GM19351 (cell line): ENCODE results near the gene COLQ.
"Not testable (repeated sequence)": the region's sequence is repeated elsewhere in the genome, so short reads cannot be mapped to it uniquely, and the experiment has no call there.

Source experiments
- ATAC-seq: cut with Tn5 transposase; IDR thresholded peaks from one replicate; pipeline ENCODE4 v1.9.1; 2021; ENCODE audit warnings: mild to moderate bottlenecking, moderate library complexity; ENCODE audit not compliant: unreplicated experiment

COLQ gene

DNA sequence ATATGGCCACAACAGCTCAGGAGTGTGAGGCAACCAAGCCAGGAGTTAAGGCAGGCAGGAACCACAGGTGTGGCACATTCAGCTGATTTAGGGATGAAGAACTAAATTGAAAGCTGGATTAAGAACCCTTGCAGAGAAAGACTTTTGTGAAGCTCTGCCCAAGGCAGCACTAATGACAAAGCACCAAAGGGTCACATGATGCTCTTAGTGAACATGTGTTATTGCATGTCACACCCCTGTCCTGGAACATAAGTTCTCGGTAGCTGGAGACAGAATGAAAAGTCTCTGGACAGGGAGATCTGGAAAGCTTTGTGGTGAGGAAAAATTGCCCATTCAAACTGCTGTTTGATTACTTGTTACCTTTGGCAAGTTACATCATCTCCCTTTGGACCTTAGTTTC is 90.9 kb downstream of the COLQ start:
- no peak for ATAC-seq

GRCh38 chr3:15429080-15429479 is 92.4 kb downstream of the COLQ start:
- ATAC-seq, result no peak

- ATAC-seq, result no peak
Measured at GRCh38 chr3:15428539-15428938, 93.0 kb downstream of the COLQ start.

DNA sequence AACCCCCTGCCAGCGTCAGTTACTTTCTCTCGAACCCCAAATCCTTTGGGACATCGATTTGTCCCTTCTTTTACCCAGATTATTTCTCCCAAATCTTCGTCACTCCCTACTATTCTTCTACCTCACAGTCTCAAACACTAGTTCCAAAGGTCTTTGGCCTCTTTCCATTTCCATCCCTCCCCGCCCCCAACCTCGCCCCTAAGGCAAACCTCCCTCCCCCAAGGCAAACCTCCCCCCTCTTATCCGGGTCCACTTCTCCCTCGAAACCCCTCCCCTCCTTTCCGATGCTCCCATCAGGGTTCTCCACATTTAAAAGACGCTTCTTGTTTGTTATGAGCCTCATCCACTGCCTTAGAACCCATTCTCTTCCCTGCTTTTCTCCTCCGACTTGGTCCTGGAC is 93.5 kb downstream of the COLQ start:
- ATAC-seq, result no peak

- ATAC-seq, result peak; percentile 92
Measured at GRCh38 chr3:15427182-15427880, 94.2 kb downstream of the COLQ start, which contains the start of the genes EAF1 and METTL6. EAF1 (plus strand) TSS chr3:15427598; CDS start chr3:15427780, 182 bp downstream. METTL6 (minus strand) TSS chr3:15427544; CDS start chr3:15426511, 1,033 bp downstream.

DNA sequence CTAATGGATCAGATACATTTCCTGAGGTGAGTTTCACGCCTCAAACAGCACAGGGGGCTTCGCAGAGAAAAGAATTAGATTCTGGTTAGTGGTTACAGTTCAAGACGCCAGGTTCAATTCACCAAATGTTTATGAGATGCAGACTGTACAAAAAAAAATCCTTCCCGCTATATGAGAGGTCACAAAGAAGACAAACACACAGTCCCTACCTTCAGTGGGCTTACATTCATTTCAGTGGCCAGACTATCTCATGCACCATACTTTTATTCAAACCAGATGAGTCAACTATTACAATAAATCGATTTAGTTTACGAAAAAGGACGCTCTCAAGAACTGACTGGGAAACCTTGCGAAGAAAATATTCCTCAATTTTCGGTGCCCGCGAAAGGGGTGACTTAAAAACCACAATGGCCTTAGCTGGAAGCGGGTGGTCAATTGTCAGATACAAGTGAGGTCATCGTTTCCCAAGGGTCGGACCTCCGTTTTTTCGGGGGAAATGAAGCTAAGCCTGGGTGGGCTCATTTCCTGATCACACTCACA is 94.9 kb downstream of the COLQ start:
- no peak for ATAC-seq

DNA sequence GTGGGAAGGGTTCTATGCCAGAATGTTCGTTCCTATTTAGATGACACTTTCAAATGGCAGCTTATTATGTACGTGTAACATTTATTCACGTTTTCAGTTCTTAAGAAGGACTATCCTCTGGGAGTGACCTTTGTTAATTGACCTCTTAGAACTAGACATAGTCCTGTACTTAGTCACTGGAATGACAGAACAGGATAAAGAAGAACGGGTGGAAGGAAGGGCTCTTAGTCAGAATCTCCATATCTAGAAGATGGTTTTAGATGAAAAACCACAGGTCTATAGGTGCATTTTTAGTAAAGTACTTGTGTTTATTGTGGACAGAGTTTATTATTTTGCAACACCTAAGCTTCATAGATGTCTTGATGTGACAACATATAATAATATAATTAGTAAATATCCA is 100.6 kb downstream of the COLQ start:
- no peak for ATAC-seq

- not testable (repeated sequence) for ATAC-seq
Measured at GRCh38 chr3:15410966-15411365, 110.5 kb downstream of the COLQ start.

- no peak for ATAC-seq
Measured at GRCh38 chr3:15409774-15410173, 111.7 kb downstream of the COLQ start.

DNA sequence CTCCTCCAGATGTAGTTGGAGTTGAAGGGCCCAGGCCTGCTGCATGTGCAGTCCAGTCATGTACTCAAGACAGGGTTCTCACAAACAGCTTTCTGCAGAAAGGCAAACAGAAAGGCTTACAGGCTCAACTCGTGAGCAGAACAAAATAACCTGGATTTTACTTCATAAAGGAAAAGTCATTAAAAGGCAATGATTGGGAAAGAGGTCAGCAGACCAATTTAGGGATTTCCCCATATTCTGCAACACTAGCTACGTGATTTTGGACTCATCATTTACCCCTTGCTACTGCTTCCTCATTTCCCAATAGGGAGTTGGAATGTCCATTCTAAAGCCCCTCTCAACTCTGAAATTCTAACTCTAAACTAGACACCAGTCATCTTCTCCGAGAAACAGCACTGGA is 112.3 kb downstream of the COLQ start:
- ATAC-seq, result no peak

DNA sequence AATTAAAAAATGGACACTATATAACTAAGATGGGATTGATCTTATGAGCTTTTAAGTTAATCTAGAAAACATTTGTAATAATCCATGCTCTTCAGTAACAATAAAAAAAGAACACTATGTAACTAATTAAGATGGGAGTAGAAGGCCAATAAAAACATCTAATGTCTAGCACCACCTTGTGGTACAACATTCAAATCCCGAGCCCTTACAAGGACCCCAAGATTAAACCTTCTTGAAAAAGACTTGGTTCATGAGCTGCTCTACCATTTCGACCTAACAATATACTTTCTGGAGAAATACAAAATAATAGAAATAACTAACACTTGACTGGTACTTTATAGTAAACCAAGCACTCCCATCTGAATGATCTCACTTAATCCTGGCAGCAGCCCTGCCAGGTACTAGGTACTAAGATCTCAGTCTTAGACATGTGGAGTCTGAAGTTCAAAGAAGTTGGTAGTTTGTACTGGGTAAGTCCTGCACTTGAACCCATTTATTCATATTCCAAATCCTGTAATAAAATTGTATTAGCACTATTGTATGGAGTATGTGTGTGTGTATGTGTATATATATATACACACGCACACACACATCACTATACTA is 116.0 kb downstream of the COLQ start:
- no peak for ATAC-seq

DNA sequence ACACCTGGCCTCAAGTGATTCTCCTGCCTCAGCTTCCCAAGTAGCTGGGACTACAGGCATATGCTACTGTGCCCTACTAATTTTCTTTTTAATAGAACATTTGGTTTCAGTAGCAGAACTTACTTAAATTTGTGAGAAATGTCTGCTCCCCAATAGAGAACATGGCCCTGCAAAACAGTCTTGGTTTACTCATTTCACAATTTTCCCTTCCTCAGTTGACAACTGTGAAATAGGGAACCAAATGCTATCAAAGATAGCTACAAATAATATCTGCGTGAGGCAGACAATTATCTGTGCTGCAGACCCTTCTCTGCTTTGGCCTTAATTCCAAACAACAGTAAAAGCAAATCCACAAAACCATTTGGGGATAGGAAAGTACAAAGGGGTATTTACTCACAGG is 116.7 kb downstream of the COLQ start:
- no peak for ATAC-seq

DNA sequence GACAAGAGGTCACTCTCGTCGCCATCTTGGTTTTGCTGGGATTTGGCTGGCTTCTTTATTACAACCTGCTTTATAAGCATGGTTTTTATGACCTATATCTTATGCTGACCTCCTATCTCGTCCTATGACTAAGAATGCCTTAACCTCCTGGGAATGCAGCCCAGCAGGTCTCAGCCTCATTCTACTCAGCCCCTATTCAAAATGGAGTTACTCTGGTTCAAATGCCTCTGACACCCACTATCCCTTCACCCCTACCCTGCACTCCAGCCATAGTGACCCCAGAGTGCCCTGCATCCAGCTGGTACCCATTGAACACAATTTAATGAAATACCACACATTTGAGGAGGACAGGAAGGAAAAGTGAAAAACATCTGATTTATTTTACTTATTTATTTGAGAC is 117.5 kb downstream of the COLQ start:
- ATAC-seq, result no peak

GRCh38 chr3:15403495-15403894 is 118.0 kb downstream of the COLQ start:
- ATAC-seq, result no peak

DNA sequence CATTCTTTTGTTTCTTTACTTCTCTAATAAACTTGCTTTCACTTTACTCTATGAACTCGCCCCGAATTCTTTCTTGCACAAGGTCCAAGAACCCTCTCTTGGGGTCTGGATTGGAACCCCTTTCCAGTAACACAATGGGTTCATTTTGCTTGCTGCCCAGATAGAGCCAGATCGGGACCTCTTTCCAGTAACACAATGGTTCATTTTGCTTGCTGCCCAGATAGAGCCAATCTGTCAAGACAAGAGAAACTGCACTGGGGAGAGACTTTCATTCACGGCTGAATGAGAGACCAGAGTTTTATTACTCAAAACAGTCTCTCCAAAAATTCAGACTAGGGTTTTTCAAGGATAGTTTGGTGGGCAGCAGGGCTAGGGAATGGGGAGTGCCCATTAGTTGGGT is 119.6 kb downstream of the COLQ start:
- no peak for ATAC-seq
